Panc1 (cell line): Measurements from ENCODE around the gene LRMDA. TPM values are rescaled to one million over a fixed set of nuclear protein-coding genes. Genes with fewer than 3 reads are reported as not detected.

Experiments
- ATAC-seq: fragments of 200-7000 bp; cut with Tn5 transposase; 2 replicates; pipeline ENCODE4 v1.9.1; 2020; ENCODE audit warnings: mild to moderate bottlenecking, moderate library complexity
- BruUV-seq: library from RNA; stranded (reverse); fragments of 400-500 nt; replicated peaks from 2 replicates; lab custom pipeline; 2021; lab: Mats Ljungman, UMichigan
- CTCF ChIA-PET: fragments of 300-600 bp; sonication (Branson Sonifier 250); formaldehyde crosslinking; loops from one replicate; lab custom pipeline; 2022; ENCODE audit warnings: antibody characterized with exemption; lab: Charles Lee
- POLR2A ChIA-PET: fragments of 300-600 bp; sonication (Branson Sonifier 250); formaldehyde crosslinking; loops from one replicate; lab custom pipeline; 2022; ENCODE audit warnings: antibody characterized with exemption; lab: Charles Lee
- DNase-seq: peaks from one replicate; pipeline ENCODE4 v3.0.0-alpha.2; 2010; ENCODE audit warnings: low read depth, low spot score
- H3K27ac ChIP-seq: 2 replicates; pipeline ENCODE4 v1.5.1; 2011; ENCODE audit warnings: mild to moderate bottlenecking, low read length, inconsistent platforms
- H3K27me3 ChIP-seq: fragments of 200-500 bp; sonication (Bioruptor generic); 2 replicates; pipeline ENCODE4 v1.6.0; 2014; ENCODE audit warnings: low read length, inconsistent platforms; ENCODE audit not compliant: control insufficient read depth, insufficient read depth
- H3K36me3 ChIP-seq: fragments of 200-500 bp; sonication (Bioruptor generic); 2 replicates; pipeline ENCODE4 v1.5.1; 2014; ENCODE audit warnings: inconsistent platforms, mild to moderate bottlenecking, low read length, moderate library complexity; ENCODE audit not compliant: control insufficient read depth, insufficient read depth
- H3K4me1 ChIP-seq: 2 replicates; pipeline ENCODE4 v1.5.1; 2011; ENCODE audit warnings: inconsistent platforms, mild to moderate bottlenecking, low read length, moderate library complexity; ENCODE audit not compliant: control insufficient read depth, insufficient read depth
- H3K4me3 ChIP-seq, 2 experiments: 2 replicates each; pipeline ENCODE4 v1.5.1; 2011 to 2012; ENCODE audit warnings: low read depth in 2 of 2, low read length in 2 of 2, mild to moderate bottlenecking in 2 of 2, inconsistent platforms in 1 of 2, moderate library complexity in 1 of 2
- H3K9me3 ChIP-seq: fragments of 200-500 bp; sonication (Bioruptor generic); 2 replicates; pipeline ENCODE4 v1.5.1; 2014; ENCODE audit warnings: low read depth, mild to moderate bottlenecking, inconsistent platforms, low read length, moderate library complexity; ENCODE audit not compliant: control insufficient read depth, insufficient read depth
- CTCF ChIP-seq: fragments of 450-650 bp; IDR thresholded peaks from 2 replicates; pipeline ENCODE4 v1.5.1; 2017; ENCODE audit warnings: mild to moderate bottlenecking
- POLR2AphosphoS5 ChIP-seq: IDR thresholded peaks from 2 replicates; pipeline ENCODE4 v1.6.1; 2012; ENCODE audit warnings: mild to moderate bottlenecking, low read depth, low read length, moderate library complexity
- REST ChIP-seq, 2 experiments: IDR thresholded peaks; 2 replicates each; pipeline ENCODE4 v1.6.1; 2011 to 2012; ENCODE audit warnings: low read depth in 2 of 2, control low read depth in 1 of 2, low read length in 1 of 2, mild to moderate bottlenecking in 1 of 2, moderate library complexity in 1 of 2; ENCODE audit not compliant: insufficient read depth in 1 of 2
- SIN3A ChIP-seq: IDR thresholded peaks from 2 replicates; pipeline ENCODE4 v1.6.1; 2012; ENCODE audit warnings: low read depth, mild to moderate bottlenecking, low read length, moderate library complexity, borderline replicate concordance; ENCODE audit not compliant: insufficient read depth
- TCF7L2 ChIP-seq: IDR thresholded peaks from 2 replicates; pipeline ENCODE4 v1.6.1; 2011; ENCODE audit warnings: mild to moderate bottlenecking, low read depth, low read length, inconsistent platforms
- in situ Hi-C: cut with HindIII; loops from 2 replicates; pipeline ENCODE4 v1.10.0; 2016; ENCODE audit warnings: low sequenced_read_pairs, low pct_unique_long_range_greater_than_20kb
- intact Hi-C: fragments of 100-400 bp; cut with micrococcal nuclease; formaldehyde crosslinking; loops from one replicate; pipeline ENCODE4 v1.10.0; 2022; ENCODE audit not compliant: unreplicated experiment
- total RNA-seq: library from RNA; stranded (reverse); gene quantifications from one replicate; pipeline ENCODE4 v1.2.1, GENCODE V29; 2021; ENCODE audit not compliant: unreplicated experiment

The LRMDA gene
- total RNA-seq, 1 experiment from 2014 or later: 1.2 TPM

- Histone ChIP-seq H3K27ac (no peak overlapping the region), H3K27me3 (no peaks in the 10 kb centered on the region), H3K4me3 (no peak overlapping the region), H3K9me3 (no peaks in the 10 kb centered on the region), H3K36me3 (no peaks in the 10 kb centered on the region), H3K4me1 (no peaks in the 10 kb centered on the region)
- CTCF ChIA-PET: no interaction called here
- no peak for ATAC-seq
- POLR2A ChIA-PET: no interaction called here
- in situ Hi-C loops (no loop called here), intact Hi-C loops (no loop called here)
- no TSS peak for BruUV-seq
- TF ChIP-seq TCF7L2 (no peak), CTCF (no peak), REST (IDR thresholded peaks at IDR 0.05; ENCODE audit: insufficient read depth in 1 of 2, low read depth in 2 of 2, low read length in 1 of 2) (no peak), POLR2AphosphoS5 (no peak), SIN3A (no peak)
- DNase-seq: no peak
These were observed 765.9 kb downstream of the LRMDA start for GRCh38 chr10:76197293-76197692.

GRCh38 chr10:76198287-76199035 is 767.0 kb downstream of the LRMDA start:
- no TSS peak for BruUV-seq
- H3K27me3 ChIP-seq: no peaks in the 10 kb centered on the region
- TF ChIP-seq REST (IDR thresholded peaks at IDR 0.05; ENCODE audit: insufficient read depth in 1 of 2, low read depth in 2 of 2, low read length in 1 of 2) (no peak), TCF7L2 (no peak), POLR2AphosphoS5 (no peak), SIN3A (no peak), CTCF (no peak)
- in situ Hi-C loops (no loop called here), intact Hi-C loops (no loop called here)
- no peak overlapping the region for H3K4me3 ChIP-seq
- ChIA-PET CTCF (no interaction called here), POLR2A (no interaction called here)
- ATAC-seq (no peak), DNase-seq (no peak)
- no peaks in the 10 kb centered on the region for H3K9me3 ChIP-seq
- no peaks in the 10 kb centered on the region for H3K36me3 ChIP-seq
- H3K27ac ChIP-seq: no peak overlapping the region
- no peaks in the 10 kb centered on the region for H3K4me1 ChIP-seq
